OCI-LY1 (cell line): ENCODE results near the gene ACKR2.

ENCODE experiments used
- EZH2 ChIP-seq: fragments of 200-600 bp; sonication (generic), shearing (Covaris generic); IDR thresholded peaks from 2 replicates; pipeline ENCODE4 v1.8.0; 2017; ENCODE audit warnings: borderline replicate concordance, mixed run types, mild to moderate bottlenecking, antibody characterized with exemption, low read length, moderate library complexity, mixed read lengths
- TF ChIP-seq, protein P1 (sequence below): fragments of 200-600 bp; sonication (generic), shearing (Covaris generic); IDR thresholded peaks from 2 replicates; pipeline ENCODE4 v1.5.1; 2017; ENCODE audit warnings: mild to moderate bottlenecking, antibody characterized with exemption, low read length, moderate library complexity, mixed read lengths

DNA sequence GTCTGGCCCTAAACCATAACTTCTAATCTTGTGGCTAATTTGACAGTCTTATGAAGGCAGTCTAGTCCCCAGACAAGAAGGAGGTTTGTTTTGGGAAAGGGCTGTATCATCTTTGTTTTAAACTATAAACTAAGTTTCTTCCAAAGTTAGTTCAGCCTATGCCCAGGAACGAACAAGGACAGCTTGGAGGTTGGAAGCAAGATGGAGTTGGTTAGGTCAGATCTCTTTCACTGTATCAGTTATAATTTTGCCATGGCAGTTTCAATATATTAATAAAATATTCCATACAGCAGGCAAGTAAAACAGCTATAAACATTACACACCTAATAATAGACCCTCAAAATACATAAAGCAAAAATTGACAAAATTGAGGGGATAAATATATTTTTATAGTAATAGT lies 83.6 kb downstream of the ACKR2 start:
- TF ChIP-seq, protein P1, sequence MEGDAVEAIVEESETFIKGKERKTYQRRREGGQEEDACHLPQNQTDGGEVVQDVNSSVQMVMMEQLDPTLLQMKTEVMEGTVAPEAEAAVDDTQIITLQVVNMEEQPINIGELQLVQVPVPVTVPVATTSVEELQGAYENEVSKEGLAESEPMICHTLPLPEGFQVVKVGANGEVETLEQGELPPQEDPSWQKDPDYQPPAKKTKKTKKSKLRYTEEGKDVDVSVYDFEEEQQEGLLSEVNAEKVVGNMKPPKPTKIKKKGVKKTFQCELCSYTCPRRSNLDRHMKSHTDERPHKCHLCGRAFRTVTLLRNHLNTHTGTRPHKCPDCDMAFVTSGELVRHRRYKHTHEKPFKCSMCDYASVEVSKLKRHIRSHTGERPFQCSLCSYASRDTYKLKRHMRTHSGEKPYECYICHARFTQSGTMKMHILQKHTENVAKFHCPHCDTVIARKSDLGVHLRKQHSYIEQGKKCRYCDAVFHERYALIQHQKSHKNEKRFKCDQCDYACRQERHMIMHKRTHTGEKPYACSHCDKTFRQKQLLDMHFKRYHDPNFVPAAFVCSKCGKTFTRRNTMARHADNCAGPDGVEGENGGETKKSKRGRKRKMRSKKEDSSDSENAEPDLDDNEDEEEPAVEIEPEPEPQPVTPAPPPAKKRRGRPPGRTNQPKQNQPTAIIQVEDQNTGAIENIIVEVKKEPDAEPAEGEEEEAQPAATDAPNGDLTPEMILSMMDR: no peak
- no peak for TF ChIP-seq EZH2
